Skin epidermis (tissue), 12 donors: ENCODE results near the gene IL1RAPL2.
"Not testable (repeated sequence)": the region's sequence is repeated elsewhere in the genome, so short reads cannot be mapped to it uniquely, and the experiment has no call there.

Source experiments
- H3K27ac ChIP-seq, 21 experiments: fragments of 200-600 bp; sonication (generic) in 11 of 21; one replicate each; pipeline ENCODE4 v1.5.0; 2020; ENCODE audit warnings: mild to moderate bottlenecking in 3 of 21, inconsistent platforms in 2 of 21, moderate library complexity in 2 of 21
- H3K4me3 ChIP-seq, 7 experiments: fragments of 200-600 bp; sonication (generic) in 2 of 7; one replicate each; pipeline ENCODE4 v1.5.0; 2020; ENCODE audit warnings: inconsistent platforms in 2 of 7, mild to moderate bottlenecking in 2 of 7, moderate library complexity in 1 of 7

The IL1RAPL2 gene

GRCh38 chrX:105715746-105716145 is 1149.7 kb downstream of the IL1RAPL2 start:
- no peak overlapping the region for H3K27ac ChIP-seq

GRCh38 chrX:105723966-105724735 is 1158.2 kb downstream of the IL1RAPL2 start:
- Histone ChIP-seq H3K27ac (no peak overlapping the region), H3K4me3 (no peak overlapping the region)

More at GRCh38 chrX:105715746-105716145, 1149.7 kb downstream of the IL1RAPL2 start:
- no peak overlapping the region for H3K4me3 ChIP-seq

- Histone ChIP-seq H3K27ac (no peak overlapping the region), H3K4me3 (no peak overlapping the region)
These were observed 1159.2 kb downstream of the IL1RAPL2 start for GRCh38 chrX:105725228-105725627.

GRCh38 chrX:105738162-105738561 is 1172.2 kb downstream of the IL1RAPL2 start:
- Histone ChIP-seq H3K27ac (no peak overlapping the region), H3K4me3 (no peak overlapping the region)

- H3K27ac ChIP-seq, result no peak overlapping the region
- H3K4me3 ChIP-seq, result no peak overlapping the region
These were observed 1178.3 kb downstream of the IL1RAPL2 start for GRCh38 chrX:105744291-105744690.

- H3K4me3 ChIP-seq, result no peak overlapping the region
- H3K27ac ChIP-seq, result no peak overlapping the region
These were observed 1178.9 kb downstream of the IL1RAPL2 start for GRCh38 chrX:105744946-105745345.

GRCh38 chrX:105745863-105746262 is 1179.9 kb downstream of the IL1RAPL2 start:
- H3K27ac ChIP-seq, result no peak overlapping the region
- H3K4me3 ChIP-seq, result no peak overlapping the region

- H3K4me3 ChIP-seq, result no peak overlapping the region
These were observed 1186.4 kb downstream of the IL1RAPL2 start for GRCh38 chrX:105752338-105752956.

GRCh38 chrX:105753411-105753810 is 1187.4 kb downstream of the IL1RAPL2 start:
- Histone ChIP-seq H3K27ac (no peak overlapping the region), H3K4me3 (no peak overlapping the region)

More at GRCh38 chrX:105752338-105752956, 1186.4 kb downstream of the IL1RAPL2 start:
- H3K27ac ChIP-seq, result no peak overlapping the region

GRCh38 chrX:105754286-105754964 is 1188.4 kb downstream of the IL1RAPL2 start:
- Histone ChIP-seq H3K27ac (no peak overlapping the region), H3K4me3 (no peak overlapping the region)

- H3K27ac ChIP-seq, result no peak overlapping the region
- no peak overlapping the region for H3K4me3 ChIP-seq
These were observed 1189.1 kb downstream of the IL1RAPL2 start for GRCh38 chrX:105755109-105755508.

- H3K27ac ChIP-seq, result no peak overlapping the region
- no peak overlapping the region for H3K4me3 ChIP-seq
These were observed 1192.8 kb downstream of the IL1RAPL2 start for GRCh38 chrX:105758754-105759153.

GRCh38 chrX:105759598-105759997 is 1193.6 kb downstream of the IL1RAPL2 start:
- no peak overlapping the region for H3K27ac ChIP-seq
- H3K4me3 ChIP-seq, result no peak overlapping the region

- Histone ChIP-seq H3K27ac (no peak overlapping the region), H3K4me3 (no peak overlapping the region)
These were observed 1199.7 kb downstream of the IL1RAPL2 start for GRCh38 chrX:105765691-105766090.

- H3K4me3 ChIP-seq, result no peak overlapping the region
- H3K27ac ChIP-seq, result no peak overlapping the region
These were observed 1207.8 kb downstream of the IL1RAPL2 start for GRCh38 chrX:105773801-105774200.

- no peak overlapping the region for H3K4me3 ChIP-seq
- no peak overlapping the region for H3K27ac ChIP-seq
These were observed 1209.7 kb downstream of the IL1RAPL2 start for GRCh38 chrX:105775679-105776078.

GRCh38 chrX:105781804-105782203 is 1215.8 kb downstream of the IL1RAPL2 start:
- Histone ChIP-seq H3K4me3 (no peak overlapping the region), H3K27ac (no peak overlapping the region)

GRCh38 chrX:105796877-105797276 is 1230.9 kb downstream of the IL1RAPL2 start:
- H3K27ac ChIP-seq, H3K4me3 ChIP-seq: not testable (repeated sequence)

GRCh38 chrX:105803891-105804290 is 1237.9 kb downstream of the IL1RAPL2 start:
- H3K27ac ChIP-seq, result no peak overlapping the region
- no peak overlapping the region for H3K4me3 ChIP-seq

- not testable (repeated sequence) for H3K27ac ChIP-seq, H3K4me3 ChIP-seq
These were observed 1239.7 kb downstream of the IL1RAPL2 start for GRCh38 chrX:105805655-105806054.

- no peak overlapping the region for H3K27ac ChIP-seq
- no peak overlapping the region for H3K4me3 ChIP-seq
These were observed 1250.5 kb downstream of the IL1RAPL2 start for GRCh38 chrX:105816517-105816916.
